Neural cell (in vitro differentiated cells): ENCODE data around the gene DNAH6. TPM values are rescaled to one million over a fixed set of nuclear protein-coding genes. Genes with fewer than 3 reads are reported as not detected.

ENCODE experiments used
- H2AFZ ChIP-seq: fragments of 200-600, 300-800 bp; sonication (generic), shearing (Covaris generic); 2 replicates; pipeline ENCODE4 v1.6.0; 2014; ENCODE audit warnings: low read depth, mild to moderate bottlenecking, antibody characterized with exemption, low read length, moderate library complexity
- H3F3A ChIP-seq: fragments of 200-600 bp; shearing (Covaris generic); 2 replicates; pipeline ENCODE4 v1.6.1; 2016; ENCODE audit warnings: mild to moderate bottlenecking, moderate library complexity, mixed read lengths, antibody characterized with exemption, low read length; ENCODE audit not compliant: insufficient read depth, poor library complexity, severe bottlenecking
- H3K27ac ChIP-seq: fragments of 200-600, 300-800 bp; sonication (generic), shearing (Covaris generic); 2 replicates; pipeline ENCODE4 v1.5.1; 2014; ENCODE audit warnings: mild to moderate bottlenecking, low read length, moderate library complexity
- H3K27me3 ChIP-seq: fragments of 300-800, 200-600 bp; sonication (generic), shearing (Covaris generic); 2 replicates; pipeline ENCODE4 v1.6.0; 2014; ENCODE audit warnings: mild to moderate bottlenecking, low read depth, low read length, moderate library complexity; ENCODE audit not compliant: insufficient read depth
- H3K36me3 ChIP-seq: fragments of 300-800, 200-600 bp; sonication (generic), shearing (Covaris generic); 2 replicates; pipeline ENCODE4 v1.5.1; 2014; ENCODE audit warnings: mild to moderate bottlenecking, antibody characterized with exemption, low read length, moderate library complexity; ENCODE audit not compliant: insufficient read depth
- H3K4me2 ChIP-seq: fragments of 300-800, 200-600 bp; sonication (generic), shearing (Covaris generic); 2 replicates; pipeline ENCODE4 v1.6.0; 2014; ENCODE audit warnings: mild to moderate bottlenecking, low read length
- H3K4me3 ChIP-seq: fragments of 300-800, 200-600 bp; sonication (generic), shearing (Covaris generic); 2 replicates; pipeline ENCODE4 v1.5.1; 2014; ENCODE audit warnings: mild to moderate bottlenecking, low read length, moderate library complexity
- H3K79me2 ChIP-seq: fragments of 200-600 bp; shearing (Covaris generic); replicated peaks from 2 replicates; pipeline ENCODE4 v1.6.0; 2014; ENCODE audit warnings: mild to moderate bottlenecking, low read length, moderate library complexity; ENCODE audit not compliant: insufficient read depth
- H3K9ac ChIP-seq: fragments of 300-800, 200-600 bp; sonication (generic), shearing (Covaris generic); 2 replicates; pipeline ENCODE4 v1.6.1; 2016; ENCODE audit warnings: mild to moderate bottlenecking, low read length, mixed read lengths
- H3K9me2 ChIP-seq: fragments of 200-600 bp; shearing (Covaris generic); 2 replicates; pipeline ENCODE4 v1.6.1; 2016; ENCODE audit warnings: mild to moderate bottlenecking, low read length, mixed read lengths; ENCODE audit not compliant: insufficient read depth
- H3K9me3 ChIP-seq: fragments of 200-600, 300-800 bp; sonication (generic), shearing (Covaris generic); 2 replicates; pipeline ENCODE4 v1.6.1; 2016; ENCODE audit warnings: mild to moderate bottlenecking, mixed run types, low read length, moderate library complexity, mixed read lengths
- H4K20me1 ChIP-seq: fragments of 200-600 bp; shearing (Covaris generic); 2 replicates; pipeline ENCODE4 v1.6.1; 2016; ENCODE audit warnings: mild to moderate bottlenecking, mixed run types; ENCODE audit not compliant: insufficient read depth
- CTCF ChIP-seq: fragments of 450-650 bp; IDR thresholded peaks from 2 replicates; pipeline ENCODE4 v1.5.1; 2014; ENCODE audit warnings: antibody characterized with exemption, mild to moderate bottlenecking, moderate library complexity; ENCODE audit not compliant: poor library complexity, severe bottlenecking
- EP300 ChIP-seq: fragments of 450-650 bp; conservative IDR thresholded peaks from 2 replicates; pipeline ENCODE4 v1.6.1; 2014; ENCODE audit warnings: antibody characterized with exemption, mild to moderate bottlenecking, moderate library complexity; ENCODE audit not compliant: poor library complexity, severe bottlenecking
- EZH2 ChIP-seq: fragments of 200-600, 300-800 bp; shearing (Covaris generic), sonication (generic); IDR thresholded peaks from 2 replicates; pipeline ENCODE4 v1.6.1; 2014; ENCODE audit warnings: antibody characterized with exemption, low read length, borderline replicate concordance, mild to moderate bottlenecking; ENCODE audit not compliant: insufficient read depth, poor library complexity, severe bottlenecking
- MXI1 ChIP-seq: fragments of 450-650 bp; conservative IDR thresholded peaks from 2 replicates; pipeline ENCODE4 v1.6.1; 2014; ENCODE audit warnings: antibody characterized with exemption, mild to moderate bottlenecking; ENCODE audit not compliant: poor library complexity, severe bottlenecking
- POLR2AphosphoS5 ChIP-seq: IDR thresholded peaks from 2 replicates; pipeline ENCODE4 v1.6.1; 2012
- RAD21 ChIP-seq: fragments of 450-650 bp; conservative IDR thresholded peaks from 2 replicates; pipeline ENCODE4 v1.6.1; 2014; ENCODE audit warnings: antibody characterized with exemption, mild to moderate bottlenecking, moderate library complexity
- REST ChIP-seq: IDR thresholded peaks from 2 replicates; pipeline ENCODE4 v1.6.1; 2012; ENCODE audit warnings: borderline replicate concordance
- SMC3 ChIP-seq: fragments of 450-650 bp; conservative IDR thresholded peaks from 2 replicates; pipeline ENCODE4 v1.6.1; 2014; ENCODE audit warnings: antibody characterized with exemption, mild to moderate bottlenecking, moderate library complexity; ENCODE audit not compliant: poor library complexity
- TAF1 ChIP-seq: IDR thresholded peaks from 2 replicates; pipeline ENCODE4 v1.6.1; 2012; ENCODE audit warnings: low read depth
- polyA plus RNA-seq: library from polyadenylated mRNA; depleted of rRNA; stranded (reverse); fragments of >200 nt; gene quantifications from 2 replicates; pipeline ENCODE4 v1.2.3, GENCODE V29; 2014

Gene DNAH6
- polyA plus RNA-seq, 1 donor from 2014 or later, result 2.1 TPM

- Histone ChIP-seq H4K20me1 (no peaks in the 10 kb centered on the region), H3F3A (no peaks in the 10 kb centered on the region), H3K27me3 (no peaks in the 10 kb centered on the region), H3K9me2 (no peaks in the 10 kb centered on the region), H3K27ac (no peak overlapping the region), H3K4me2 (no peak overlapping the region), H3K36me3 (no peaks in the 10 kb centered on the region), H3K9me3 (no peaks in the 10 kb centered on the region), H3K9ac (no peak overlapping the region), H2AFZ (no peak overlapping the region), H3K79me2 (no peaks in the 10 kb centered on the region), H3K4me3 (no peak overlapping the region)
- no peak for TF ChIP-seq REST
- no peak for TF ChIP-seq POLR2AphosphoS5
- TF ChIP-seq MXI1, result no peak
- no peak for TF ChIP-seq SMC3
- TF ChIP-seq EZH2, result no peak
- no peak for TF ChIP-seq TAF1
- no peak for TF ChIP-seq CTCF
- no peak for TF ChIP-seq RAD21
Observed at GRCh38 chr2:84830095-84830494, 313.8 kb downstream of the DNAH6 start.

DNA sequence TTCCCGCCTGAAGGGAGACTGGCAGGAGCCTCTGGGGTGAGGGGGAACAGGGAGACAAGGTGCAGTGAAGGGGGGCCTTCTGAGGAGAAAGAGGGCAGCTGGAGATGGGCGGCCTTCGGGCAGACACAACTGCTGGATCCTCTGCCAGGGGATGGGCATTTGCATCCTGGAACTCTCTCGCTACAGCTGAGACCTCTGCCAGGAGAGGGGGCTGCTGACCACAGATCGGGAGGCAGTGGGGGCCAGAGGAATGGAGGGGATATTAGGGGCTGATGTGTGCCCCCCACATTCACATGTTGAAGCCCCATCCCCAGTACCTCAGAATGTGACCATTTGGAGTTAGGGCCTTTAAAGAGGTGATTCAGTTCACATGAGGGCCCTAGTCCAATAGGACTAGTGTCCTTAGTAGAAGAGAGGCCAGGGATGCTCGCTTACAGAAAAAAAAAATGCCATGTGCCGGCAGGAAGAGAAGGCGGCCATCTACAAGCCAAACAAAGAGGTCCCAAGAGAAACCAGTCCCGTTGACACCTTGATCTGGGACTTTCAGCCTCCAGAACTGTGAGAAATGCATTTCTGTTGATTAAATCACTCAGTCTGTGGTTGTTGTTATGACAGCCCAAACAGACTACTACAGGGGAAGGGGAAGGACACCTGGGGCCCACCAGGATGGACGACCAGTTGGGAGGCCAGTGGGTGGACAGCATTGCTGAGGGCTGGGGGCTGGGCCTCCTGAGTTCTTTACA lies 314.6 kb downstream of the DNAH6 start:
- Histone ChIP-seq H3K79me2 (no peaks in the 10 kb centered on the region), H3F3A (no peaks in the 10 kb centered on the region), H3K4me3 (no peak overlapping the region), H3K9ac (no peak overlapping the region), H3K27me3 (no peaks in the 10 kb centered on the region), H3K27ac (no peak overlapping the region), H4K20me1 (no peaks in the 10 kb centered on the region), H3K36me3 (no peaks in the 10 kb centered on the region), H2AFZ (no peak overlapping the region), H3K9me3 (no peaks in the 10 kb centered on the region), H3K4me2 (no peak overlapping the region), H3K9me2 (no peaks in the 10 kb centered on the region)
- TF ChIP-seq POLR2AphosphoS5 (no peak), EP300 (no peak), SMC3 (no peak), TAF1 (no peak), RAD21 (no peak), EZH2 (no peak), MXI1 (no peak), CTCF (no peak), REST (no peak)
